HG03064 (cell line): ENCODE measurements around the gene ZNF469.

Experiments used
- ATAC-seq: cut with Tn5 transposase; IDR thresholded peaks from one replicate; pipeline ENCODE4 v1.9.1; 2021; ENCODE audit warnings: low read depth; ENCODE audit not compliant: unreplicated experiment

The ZNF469 gene

DNA sequence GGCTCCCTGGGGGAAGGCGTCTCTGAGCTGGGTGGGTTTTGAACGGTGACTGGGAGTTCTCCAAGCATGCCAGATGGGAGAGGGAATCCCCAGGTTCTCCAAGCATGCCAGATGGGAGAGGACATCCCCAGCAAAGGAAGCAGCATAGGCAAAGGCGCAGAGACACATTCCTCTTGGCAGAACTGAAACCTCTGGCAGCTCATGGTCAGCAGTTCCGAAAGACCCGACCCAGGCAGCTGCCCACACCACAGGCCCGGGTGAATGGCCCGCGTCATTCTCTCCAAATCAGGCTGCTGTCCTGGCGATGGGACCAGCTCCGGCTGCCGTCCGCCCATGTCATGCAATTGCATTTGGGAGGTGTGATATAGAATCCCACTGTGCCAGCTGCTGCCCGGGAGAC lies 8.0 kb downstream of the ZNF469 start:
- no peak for ATAC-seq

DNA sequence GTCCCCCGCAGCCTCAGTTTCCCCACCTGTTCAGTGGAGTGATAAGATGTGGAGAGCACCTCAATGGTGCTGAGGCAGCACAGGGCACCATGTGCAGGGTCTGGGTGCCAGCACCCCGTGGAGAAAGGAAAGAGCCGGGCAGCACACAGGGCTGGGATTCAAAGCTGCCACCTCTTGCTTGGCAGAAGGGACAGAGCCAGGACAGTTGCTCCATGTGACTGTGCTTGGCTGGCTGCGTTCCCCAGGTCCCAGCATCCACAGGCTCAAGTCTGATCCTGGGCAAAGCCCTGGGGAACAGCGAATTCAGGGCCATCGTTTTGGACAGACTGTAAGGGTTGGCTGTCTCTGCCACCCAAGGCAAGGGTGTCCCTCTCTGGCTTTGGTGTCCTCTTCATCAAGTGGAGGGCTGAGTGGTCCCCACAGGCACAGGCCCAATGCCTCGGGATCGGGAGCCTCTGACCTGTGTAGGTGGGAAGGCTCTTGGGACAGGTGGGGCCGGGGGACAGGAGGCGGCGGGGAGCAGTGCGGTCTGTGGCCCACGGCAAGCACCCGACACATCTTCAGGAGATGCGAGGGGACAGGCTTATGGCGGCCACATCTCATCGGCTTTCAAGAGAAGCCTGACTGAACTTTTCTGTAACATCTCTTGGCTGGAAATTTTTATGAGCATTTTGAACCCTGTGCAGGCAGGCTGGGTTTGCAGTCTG lies 8.5 kb downstream of the ZNF469 start:
- ATAC-seq: no peak

DNA sequence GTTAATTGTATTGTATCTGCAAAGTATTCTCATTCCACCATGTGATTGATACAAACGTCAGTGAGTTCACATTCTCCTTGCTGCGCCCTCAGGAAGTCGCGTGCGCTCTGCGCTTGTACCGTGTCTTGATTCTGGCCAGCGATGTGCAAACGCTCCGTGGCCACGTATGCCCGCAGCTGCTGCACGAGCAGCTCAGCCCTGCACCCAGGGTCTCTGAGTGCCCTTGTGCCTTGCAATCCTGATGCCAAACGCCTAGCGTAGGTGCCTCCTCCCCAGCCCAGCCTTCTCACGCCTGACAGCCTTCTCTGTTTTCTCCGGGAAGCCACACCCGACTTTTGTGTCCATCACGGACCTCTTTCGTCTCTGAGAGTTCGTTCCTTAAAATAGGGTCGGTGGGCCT lies 9.4 kb downstream of the ZNF469 start:
- ATAC-seq: no peak

DNA sequence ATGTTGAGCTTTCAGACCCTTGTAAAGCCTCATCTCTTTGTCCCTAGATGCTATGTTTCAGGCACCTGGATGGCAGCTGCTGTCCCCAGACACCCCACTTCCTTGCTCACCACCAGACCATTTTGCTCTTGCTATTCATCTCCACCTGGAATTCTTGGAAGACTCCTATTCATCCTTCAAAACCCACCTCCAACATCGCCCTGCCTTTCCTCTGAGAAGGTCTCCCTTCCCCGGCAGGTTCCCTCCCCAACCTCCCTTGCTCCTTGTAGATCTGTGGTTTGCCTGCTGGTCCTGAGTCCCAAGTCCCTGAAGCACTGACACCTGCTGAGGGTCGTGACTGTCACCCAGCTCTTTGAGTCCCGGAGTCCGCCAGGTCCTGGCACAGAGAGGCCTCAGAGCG lies 9.9 kb downstream of the ZNF469 start:
- ATAC-seq: no peak

DNA sequence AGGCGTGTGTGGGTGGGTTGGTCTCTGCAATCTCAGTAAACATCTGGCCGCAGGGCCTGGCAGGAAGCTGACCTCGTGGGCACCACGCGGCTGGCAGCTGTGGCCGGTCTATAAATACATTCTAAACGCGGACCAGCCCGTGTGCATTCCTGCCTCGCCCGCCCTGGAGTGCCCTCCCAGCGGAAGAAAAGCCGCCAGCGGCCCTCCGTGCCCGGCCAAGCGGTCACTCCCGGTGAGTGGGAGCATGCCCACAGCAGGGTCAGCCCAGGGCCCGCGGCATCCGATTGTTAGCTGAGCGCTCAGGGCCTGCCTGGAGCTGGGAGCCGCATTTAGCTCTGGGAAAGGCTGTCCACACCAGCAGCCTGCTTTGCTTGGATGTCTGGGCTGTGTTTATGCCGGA lies 10.3 kb downstream of the ZNF469 start:
- ATAC-seq: no peak

DNA sequence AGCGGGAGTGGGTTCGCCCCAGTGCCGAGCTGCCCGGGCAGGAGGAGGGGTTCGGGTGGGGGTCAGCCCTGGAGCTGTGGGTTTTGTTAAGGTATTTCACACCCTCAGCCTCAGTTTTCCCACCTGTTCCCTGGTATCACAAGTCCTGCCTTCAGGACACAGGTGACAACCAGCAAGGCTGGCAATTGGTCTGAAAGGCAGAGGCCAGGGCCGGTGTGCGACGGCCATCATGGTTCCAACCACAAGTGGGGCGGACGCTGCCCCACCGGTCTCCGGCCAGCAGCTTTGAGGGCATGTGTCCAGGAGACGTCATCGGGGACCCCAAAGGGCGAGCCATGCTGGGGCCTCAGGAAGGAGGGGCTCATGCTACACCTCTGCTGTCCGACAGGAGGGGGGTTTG lies 10.8 kb downstream of the ZNF469 start:
- no peak for ATAC-seq

DNA sequence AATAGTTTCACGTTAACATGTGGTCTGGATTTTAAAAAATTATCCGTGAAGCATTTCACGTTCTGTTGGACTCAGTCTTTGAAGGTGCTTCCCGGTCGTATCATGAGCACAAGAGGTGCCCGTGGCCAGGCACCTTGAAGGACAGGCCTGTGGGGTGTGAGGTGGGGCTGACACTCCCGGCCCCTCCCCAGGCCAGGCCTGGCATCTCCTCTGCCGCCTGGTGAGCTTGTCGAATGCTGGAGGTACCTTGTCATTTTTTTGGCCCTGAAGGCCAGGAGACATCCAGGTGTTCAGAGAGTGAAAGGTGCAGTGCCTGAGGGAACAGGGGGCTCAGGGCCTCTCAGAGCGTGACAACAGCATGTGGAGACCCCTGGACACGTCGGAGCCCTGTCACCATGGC lies 11.7 kb downstream of the ZNF469 start:
- no peak for ATAC-seq

DNA sequence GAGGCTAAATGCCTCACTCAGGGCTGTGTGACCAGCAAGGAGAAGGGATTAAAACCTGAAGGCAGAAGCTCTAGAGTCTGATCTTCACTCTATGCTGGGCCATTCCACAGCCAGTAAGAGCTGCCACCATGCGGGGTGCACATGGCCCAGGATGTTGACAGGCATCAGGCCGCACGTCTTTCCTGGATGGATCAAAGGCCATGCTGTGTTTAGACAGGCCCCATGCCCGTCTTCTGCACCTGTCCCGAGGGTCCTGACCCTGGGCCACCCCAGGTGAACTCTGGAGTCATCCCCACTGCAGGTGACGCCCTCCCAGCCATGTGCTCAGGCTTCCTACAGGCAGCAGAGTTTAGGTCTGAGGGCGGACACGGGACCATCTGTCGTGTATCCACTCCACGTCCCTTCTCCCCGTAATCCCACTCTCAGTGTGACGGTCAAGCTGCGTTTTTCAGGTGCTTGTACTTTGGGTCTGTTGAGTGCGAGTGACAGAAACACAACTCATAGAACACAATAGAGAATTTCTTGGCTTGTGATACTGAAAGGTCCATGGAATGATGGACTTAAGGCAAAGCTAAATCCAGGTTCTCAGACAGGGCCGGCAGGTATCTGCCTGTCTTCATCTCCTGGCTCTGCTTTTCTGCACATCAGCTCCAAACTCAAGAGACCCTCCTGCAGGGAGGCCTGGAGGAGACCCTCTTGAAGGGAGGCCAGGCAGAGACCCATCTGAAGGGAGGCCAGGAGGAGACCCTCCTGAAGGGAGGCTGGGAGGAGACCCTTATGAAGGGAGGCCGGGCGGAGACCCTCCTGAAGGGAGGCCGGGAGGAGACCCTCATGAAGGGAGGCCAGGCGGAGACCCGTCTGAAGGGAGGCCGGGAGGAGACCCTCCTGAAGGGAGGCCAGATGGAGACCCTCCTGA lies 13.2 kb downstream of the ZNF469 start:
- no peak for ATAC-seq

DNA sequence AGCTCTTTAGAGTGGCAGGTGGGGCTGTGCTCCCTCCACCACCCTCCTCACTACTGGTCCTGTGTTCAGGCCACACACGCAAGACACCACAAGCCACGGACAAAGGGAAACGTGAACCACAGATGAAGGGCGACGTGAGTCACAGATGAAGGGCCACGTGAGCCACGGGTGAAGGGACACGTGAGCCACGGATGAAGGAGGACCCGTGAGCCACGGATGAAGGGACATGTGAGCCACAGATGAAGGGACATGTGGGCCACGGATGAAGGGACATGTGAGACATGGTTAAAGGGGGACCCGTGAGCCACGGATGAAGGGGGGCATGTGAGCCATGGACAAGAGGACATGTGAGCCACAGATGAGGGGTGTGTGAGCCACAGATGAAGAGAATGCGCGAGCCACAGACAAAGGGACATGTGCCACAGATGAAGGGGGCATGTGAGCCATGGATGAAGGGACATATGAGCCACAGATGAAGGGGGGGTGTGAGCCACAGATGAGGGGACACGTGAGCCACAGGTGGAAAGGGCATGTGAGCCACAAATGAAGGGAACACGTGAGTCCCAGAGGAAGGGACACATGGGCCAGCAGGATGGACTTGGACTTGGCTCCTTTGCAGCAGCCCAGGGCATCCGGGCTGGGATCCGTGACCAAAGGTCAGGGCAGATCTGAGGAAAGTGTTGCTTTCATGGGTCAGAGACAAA lies 15.6 kb downstream of the ZNF469 start:
- no peak for ATAC-seq

DNA sequence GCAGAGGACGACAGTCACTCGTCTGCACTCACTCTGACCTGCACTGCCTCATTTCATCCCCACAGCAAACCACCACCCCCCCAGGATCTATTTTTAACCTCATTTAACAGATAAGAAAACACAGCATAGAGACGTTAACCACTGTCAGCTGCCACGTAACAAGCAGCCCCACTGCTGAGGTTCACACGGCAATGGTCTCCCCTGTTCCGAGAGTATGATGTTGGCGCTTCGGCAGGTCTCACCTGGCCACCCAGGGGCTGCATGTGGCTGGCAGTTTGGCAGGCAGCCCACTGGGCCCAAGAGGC lies 16.1 kb downstream of the ZNF469 start:
- ATAC-seq: no peak

DNA sequence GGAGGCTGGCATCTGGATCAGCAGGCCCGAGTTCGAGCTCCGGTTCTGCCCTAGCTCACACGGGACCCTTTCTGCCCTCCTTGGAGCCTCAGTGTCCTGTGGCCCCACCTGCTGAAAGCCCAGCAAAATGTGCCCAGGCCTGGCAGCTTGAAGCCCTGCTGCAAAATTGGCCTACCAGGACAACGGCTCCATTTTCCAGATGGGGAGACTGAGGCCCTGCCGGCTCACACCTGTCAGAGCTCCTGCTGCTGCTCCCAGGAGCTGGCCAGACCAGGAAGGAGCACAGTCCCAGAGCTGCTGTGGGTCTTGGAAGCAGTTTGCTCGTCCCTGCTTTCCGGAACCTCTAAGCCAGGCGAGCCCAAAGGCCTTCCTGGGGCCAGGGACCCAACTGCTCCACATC lies 17.4 kb downstream of the ZNF469 start:
- no peak for ATAC-seq

DNA sequence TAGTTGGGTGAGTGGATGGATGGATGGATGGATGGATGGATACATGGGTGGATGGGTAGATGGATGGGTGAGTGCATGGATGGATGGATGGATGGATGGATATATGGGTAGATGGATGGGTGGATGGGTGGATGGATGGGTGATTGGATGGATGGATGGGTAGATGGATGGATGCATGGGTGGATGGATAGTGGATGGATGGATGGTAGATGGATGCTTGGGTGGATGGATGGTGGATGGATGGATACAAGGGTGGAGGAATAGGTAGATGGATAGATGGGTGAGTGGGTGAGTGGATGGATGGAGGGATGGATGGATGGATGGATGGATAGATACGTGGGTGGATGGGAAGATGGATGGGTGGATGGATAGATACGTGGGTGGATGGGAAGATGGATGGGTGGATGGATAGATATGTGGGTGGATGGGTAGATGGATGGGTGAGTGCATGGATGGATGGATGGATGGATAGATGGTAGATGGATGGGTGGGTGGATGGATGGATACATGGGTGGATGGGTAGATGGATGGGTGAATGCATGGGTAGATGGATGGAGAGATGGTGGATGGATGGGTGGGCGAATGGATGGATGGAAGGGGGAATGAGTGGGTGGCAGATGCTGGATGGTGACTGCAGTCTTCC lies 19.0 kb downstream of the ZNF469 start:
- no peak for ATAC-seq

DNA sequence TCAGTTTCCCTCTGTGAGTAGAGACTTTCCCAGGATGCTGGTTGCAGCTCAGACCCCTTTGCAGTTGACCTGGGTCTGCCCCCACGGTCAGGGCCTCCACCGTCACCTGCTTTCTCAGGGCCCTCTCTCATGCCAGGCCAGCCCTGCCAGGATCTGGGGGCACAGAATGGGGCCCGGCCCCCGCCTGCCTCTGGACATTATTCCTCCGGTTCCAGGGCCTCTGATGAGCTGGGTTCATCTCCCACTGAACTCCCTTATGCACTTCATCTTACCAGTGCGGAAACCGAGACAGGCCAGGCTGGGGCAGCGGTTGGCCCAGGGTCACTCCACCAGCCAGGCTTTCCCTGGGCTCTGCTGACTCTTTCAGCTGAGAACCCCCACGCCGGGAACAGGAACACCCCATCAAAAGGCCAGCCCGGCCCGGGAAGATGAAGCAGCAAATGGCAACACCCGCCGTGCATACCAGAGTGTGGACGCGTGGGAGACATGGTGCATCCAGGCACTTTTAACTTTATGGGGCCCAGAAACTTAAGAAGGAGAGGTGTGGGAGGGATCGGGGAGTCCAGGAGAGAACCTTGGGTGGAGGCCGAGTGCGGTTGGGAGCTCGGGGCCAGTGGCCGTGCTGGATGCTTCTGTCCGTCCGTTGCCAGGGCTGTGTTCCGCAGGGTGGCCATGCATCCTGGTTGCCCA lies 19.9 kb downstream of the ZNF469 start:
- ATAC-seq: no peak

DNA sequence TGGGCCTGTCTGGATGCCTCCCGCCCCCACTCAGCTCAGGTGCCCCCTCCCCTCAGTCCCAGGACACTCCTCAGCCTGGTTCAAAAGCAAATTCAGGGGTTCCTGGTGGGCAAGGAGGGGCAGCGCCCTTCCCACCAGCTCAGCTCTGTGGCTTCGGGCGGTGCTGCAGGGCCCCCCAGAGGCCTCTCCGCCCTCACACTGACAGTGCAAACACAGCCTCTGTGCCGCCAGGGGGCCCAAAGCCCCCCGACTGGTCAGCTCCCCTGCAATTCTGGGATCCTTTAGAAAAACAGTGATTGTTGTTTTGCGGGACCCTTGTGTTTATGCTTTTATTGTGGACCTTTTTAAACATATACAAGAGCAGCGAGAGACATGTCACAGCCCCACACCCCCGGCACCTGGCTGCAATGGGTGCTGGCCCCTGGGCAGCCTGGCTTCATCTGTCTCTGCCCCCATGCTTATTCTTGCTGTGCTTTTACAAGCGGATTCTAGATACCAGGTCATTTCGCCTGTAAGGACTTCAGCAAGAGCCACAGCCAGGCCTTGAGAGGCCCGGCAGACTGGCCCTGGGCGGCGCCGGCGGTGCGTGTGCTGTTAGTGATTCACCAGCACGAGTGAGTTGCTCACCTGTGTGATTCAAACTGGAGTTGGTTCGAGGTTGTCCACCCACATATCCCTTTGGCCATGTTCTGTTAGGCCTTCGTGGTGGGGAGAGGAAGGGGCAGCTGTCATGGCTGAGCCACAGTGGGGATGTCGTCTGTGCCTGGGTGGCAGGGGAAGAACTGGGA lies 21.2 kb downstream of the ZNF469 start:
- ATAC-seq: no peak

DNA sequence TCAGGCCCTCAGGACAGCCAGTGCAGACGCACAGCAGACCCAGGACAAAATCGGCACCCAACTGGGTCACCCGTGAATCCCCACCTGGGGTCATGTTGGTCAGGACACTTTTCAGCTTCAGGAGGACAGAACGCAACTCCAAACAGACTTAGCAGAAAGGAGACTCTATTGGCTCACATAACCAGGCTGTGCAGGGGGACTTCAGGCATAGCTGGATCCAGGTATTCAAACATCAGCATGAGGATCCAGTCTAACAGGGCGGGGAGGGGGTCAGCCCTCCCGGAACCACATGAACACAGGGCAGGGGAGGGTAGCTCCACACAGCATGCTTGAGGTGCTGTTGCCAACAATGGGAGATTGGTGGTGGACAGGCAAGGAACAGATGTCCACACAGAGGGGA lies 22.0 kb downstream of the ZNF469 start:
- no peak for ATAC-seq

DNA sequence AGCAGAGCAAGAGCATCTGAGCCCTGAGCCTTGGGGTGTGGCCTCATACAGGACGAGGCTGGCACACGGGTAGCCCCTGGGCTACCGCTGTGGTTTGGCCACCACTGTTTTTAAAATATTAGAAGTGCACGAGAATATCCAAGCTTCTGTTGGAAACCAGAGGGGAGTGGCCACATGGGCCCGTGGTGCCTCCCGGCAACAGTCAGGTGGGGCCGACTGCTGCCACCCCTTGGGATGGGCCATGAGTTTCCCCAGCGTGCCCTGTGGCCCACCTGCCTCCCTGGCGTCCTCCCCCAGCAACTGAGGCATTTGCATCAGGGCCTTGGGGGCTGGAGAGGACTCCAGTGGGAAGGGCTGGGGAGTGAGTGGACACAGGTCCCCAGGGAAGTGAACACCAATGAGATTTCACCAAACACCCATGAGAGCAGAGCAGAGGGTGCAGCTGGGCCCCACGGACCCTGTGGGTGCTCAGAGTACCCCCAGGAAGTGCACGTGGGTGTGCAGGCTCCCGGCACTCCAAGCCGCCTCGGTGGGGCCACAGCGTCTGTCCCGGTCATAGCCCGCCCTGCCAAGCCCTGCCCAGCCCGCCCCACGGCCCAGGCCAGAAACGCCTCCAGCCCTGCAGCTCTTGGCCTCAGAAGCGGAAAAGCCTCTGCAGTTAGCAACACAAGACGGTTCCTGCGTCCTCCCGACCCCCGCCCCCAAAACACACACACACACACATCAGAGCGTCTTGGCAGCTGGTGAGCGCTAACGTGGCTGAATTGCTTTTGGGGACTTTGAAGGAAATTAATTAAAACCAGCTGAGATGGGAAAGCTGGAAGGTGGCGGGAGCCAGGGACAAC lies 22.7 kb downstream of the ZNF469 start:
- no peak for ATAC-seq

DNA sequence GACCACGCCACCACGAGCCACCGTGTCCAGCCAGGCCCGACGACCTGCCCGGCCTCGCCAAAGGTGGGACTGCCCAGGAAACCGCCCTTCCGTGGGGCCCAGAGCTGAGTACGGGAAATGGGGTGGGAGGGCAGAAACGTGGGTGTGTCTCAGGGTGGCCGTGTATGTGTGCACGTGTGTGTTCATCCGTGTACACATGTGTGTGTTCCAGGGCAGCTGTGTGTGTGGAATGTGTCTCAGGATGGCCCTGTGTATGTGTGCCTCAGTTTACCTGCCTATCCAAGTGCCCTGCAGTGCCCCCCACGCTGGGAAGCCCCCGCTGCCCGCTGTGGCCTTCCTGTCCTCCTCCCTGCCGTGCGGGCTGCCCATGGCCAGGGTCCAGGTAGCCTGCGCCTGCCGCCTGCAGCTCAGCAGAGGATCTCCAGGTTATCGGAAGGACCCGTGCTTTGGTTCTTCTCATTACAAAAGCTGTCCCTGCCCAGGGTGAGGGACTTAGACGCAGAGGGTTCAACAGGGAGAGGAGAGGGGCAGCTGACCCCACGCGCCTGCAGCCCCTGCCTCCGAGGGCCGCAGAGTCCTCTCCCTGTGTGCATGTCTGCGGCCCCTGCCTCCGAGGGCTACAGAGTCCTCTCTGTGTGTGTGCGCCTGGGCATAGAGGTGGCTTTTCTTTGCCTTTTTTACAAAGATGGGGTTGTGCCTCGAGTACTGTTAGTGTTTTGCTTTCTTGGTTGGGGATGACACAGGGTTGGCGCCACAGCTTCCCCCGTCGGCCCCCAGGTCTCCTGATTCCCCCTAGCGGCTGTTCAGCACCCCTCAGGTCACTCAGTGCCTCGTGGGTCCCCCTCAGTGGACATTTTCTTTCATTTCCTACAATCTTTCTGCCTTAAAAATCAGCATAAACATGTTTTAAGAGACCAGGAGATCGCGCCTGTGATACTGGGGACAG lies 23.6 kb downstream of the ZNF469 start:
- no peak for ATAC-seq

DNA sequence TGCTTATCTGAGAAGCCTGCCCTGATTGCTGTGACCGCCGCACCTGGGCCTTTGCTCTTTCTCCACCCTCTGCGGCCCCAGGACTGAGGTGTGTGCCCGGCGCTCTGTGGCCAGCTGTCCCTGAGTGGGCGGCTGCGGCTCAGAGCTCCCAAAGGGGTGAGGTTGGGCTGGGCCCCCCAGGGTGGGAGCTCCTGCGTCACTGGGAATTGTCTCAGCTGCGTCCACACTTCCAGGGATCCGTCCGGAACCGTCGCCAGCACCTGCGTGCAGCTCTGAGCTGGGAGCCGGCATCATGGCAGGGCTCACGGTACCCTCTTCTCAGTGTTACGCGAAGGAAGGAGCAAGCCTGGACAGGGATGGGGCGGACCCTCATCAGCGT lies 24.3 kb downstream of the ZNF469 start:
- ATAC-seq: no peak
